DOHH2 (cell line): ENCODE results near the gene TNFRSF11A.

Experiments used
- H3F3A ChIP-seq: fragments of 200-600 bp; sonication (generic), shearing (Covaris generic); 2 replicates; pipeline ENCODE4 v1.6.0; 2016; ENCODE audit warnings: antibody characterized with exemption, mild to moderate bottlenecking; ENCODE audit not compliant: control insufficient read depth, insufficient read depth
- H3K27ac ChIP-seq: fragments of 200-600 bp; sonication (generic); 2 replicates; pipeline ENCODE4 v1.5.1; 2014; ENCODE audit warnings: low read depth, mild to moderate bottlenecking, low read length, moderate library complexity
- H3K27me3 ChIP-seq: fragments of 200-600 bp; sonication (generic); 2 replicates; pipeline ENCODE4 v1.6.1; 2014; ENCODE audit warnings: mild to moderate bottlenecking, low read length, mixed read lengths; ENCODE audit not compliant: control insufficient read depth
- H3K36me3 ChIP-seq: fragments of 200-600 bp; sonication (generic); 2 replicates; pipeline ENCODE4 v1.6.1; 2014; ENCODE audit warnings: mild to moderate bottlenecking, low read length, moderate library complexity, mixed read lengths; ENCODE audit not compliant: control insufficient read depth
- H3K4me1 ChIP-seq: fragments of 200-600 bp; sonication (generic); 2 replicates; pipeline ENCODE4 v1.6.1; 2014; ENCODE audit warnings: mild to moderate bottlenecking, low read length, mixed read lengths; ENCODE audit not compliant: control insufficient read depth
- H3K4me2 ChIP-seq: fragments of 200-600 bp; sonication (generic); 2 replicates; pipeline ENCODE4 v1.6.0; 2014; ENCODE audit warnings: mild to moderate bottlenecking, low read length, moderate library complexity
- H3K4me3 ChIP-seq: fragments of 200-600 bp; sonication (generic); 2 replicates; pipeline ENCODE4 v1.5.1; 2014; ENCODE audit warnings: mild to moderate bottlenecking, low read length, mixed read lengths
- H3K79me2 ChIP-seq: fragments of 200-600 bp; sonication (generic); 2 replicates; pipeline ENCODE4 v1.6.1; 2014; ENCODE audit warnings: mild to moderate bottlenecking, low read length, mixed read lengths; ENCODE audit not compliant: control insufficient read depth
- H3K9me2 ChIP-seq: fragments of 200-600 bp; sonication (generic); replicated peaks from 2 replicates; pipeline ENCODE4 v1.6.1; 2014; ENCODE audit warnings: mild to moderate bottlenecking, low read length, mixed read lengths; ENCODE audit not compliant: control insufficient read depth
- H3K9me3 ChIP-seq: fragments of 200-600 bp; sonication (generic); 2 replicates; pipeline ENCODE4 v1.6.1; 2014; ENCODE audit warnings: antibody characterized with exemption, low read length, mixed read lengths; ENCODE audit not compliant: control insufficient read depth, insufficient read depth
- H4K20me1 ChIP-seq: fragments of 200-600 bp; sonication (generic); 2 replicates; pipeline ENCODE4 v1.6.0; 2014; ENCODE audit warnings: low read depth, mild to moderate bottlenecking, antibody characterized with exemption, low read length, moderate library complexity; ENCODE audit not compliant: control insufficient read depth, insufficient read depth
- EZH2phosphoT487 ChIP-seq: fragments of 200-600 bp; sonication (generic); IDR thresholded peaks from 2 replicates; pipeline ENCODE4 v1.6.1; 2017; ENCODE audit warnings: borderline replicate concordance, mild to moderate bottlenecking, antibody characterized with exemption, low read length, moderate library complexity, mixed read lengths
- TF ChIP-seq, protein P1 (sequence below): fragments of 200-600 bp; sonication (generic); IDR thresholded peaks from one replicate; pipeline ENCODE4 v1.5.1; 2014; ENCODE audit warnings: antibody characterized with exemption, mild to moderate bottlenecking, low read depth, low read length; ENCODE audit not compliant: poor library complexity, severe bottlenecking

The TNFRSF11A gene

DNA sequence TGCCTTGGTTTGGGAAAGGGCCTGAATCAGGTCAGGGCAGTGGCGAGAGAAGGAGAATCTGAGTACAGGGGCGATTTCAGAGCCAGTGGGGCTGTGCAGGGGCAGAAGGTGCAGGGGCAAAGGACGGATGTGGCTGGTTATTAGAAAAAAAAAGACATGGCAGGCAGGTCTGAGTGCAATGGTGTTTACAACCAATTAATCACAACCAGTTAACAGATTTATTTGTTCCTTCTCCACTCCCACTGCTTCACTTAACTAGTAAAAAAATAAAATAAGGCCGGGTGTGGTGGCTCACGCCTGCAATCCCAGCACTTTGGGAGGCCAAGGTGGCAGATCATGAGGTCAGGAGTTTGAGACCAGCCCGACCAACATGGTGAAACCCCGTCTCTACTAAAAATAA, 5.5 kb downstream of the TNFRSF11A start:
- no peaks in the 10 kb centered on the region for H3K9me3 ChIP-seq
- no peaks in the 10 kb centered on the region for H4K20me1 ChIP-seq
- H3K9me2 ChIP-seq: no peaks in the 10 kb centered on the region
- TF ChIP-seq EZH2phosphoT487: no peak
- TF ChIP-seq, protein P1, sequence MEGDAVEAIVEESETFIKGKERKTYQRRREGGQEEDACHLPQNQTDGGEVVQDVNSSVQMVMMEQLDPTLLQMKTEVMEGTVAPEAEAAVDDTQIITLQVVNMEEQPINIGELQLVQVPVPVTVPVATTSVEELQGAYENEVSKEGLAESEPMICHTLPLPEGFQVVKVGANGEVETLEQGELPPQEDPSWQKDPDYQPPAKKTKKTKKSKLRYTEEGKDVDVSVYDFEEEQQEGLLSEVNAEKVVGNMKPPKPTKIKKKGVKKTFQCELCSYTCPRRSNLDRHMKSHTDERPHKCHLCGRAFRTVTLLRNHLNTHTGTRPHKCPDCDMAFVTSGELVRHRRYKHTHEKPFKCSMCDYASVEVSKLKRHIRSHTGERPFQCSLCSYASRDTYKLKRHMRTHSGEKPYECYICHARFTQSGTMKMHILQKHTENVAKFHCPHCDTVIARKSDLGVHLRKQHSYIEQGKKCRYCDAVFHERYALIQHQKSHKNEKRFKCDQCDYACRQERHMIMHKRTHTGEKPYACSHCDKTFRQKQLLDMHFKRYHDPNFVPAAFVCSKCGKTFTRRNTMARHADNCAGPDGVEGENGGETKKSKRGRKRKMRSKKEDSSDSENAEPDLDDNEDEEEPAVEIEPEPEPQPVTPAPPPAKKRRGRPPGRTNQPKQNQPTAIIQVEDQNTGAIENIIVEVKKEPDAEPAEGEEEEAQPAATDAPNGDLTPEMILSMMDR: no peak
- no peaks in the 10 kb centered on the region for H3K36me3 ChIP-seq
- H3K4me1 ChIP-seq: peaks cover 15% of the 10 kb centered on the region
- peaks cover 16% of the 10 kb centered on the region for H3K27me3 ChIP-seq
- H3K4me2 ChIP-seq: no peak overlapping the region
- H3K27ac ChIP-seq: no peak overlapping the region
- no peaks in the 10 kb centered on the region for H3F3A ChIP-seq
- no peaks in the 10 kb centered on the region for H3K79me2 ChIP-seq
- no peak overlapping the region for H3K4me3 ChIP-seq

DNA sequence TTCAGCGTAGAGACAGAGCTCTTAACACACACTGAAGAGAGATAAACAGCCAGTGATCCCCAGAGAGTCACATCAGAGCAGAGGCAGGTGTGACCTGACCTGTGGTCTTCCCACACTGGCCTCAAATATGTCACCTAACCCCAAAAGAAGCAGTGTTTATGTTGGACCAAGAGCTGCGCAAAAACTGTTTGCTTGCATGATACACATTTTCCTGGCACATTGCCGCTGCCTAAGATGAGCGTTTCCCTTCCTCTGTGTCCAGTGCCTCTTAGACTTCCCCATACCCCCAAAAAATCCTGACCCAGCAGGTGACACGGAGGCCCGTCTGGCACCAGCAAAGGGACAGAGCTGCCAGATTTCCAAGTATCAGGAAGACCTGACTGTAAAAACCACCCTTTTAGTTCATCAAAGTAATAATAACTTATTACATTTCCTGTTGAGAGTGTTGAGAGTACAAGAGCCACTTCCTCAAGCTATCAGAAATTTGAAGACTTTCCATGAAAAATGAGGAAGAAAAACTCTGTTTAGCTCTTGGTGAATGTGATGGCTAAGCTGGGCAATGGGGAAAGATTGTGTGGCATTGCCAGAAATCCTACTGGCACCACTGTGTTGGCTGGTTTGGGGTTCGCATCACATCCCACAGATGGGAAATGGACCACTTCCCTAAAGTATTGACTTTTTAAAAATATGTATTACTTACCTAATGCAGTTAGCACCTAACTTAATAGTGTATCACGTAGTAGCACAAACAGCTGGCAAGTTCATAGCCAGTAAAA, 6.7 kb downstream of the TNFRSF11A start:
- no peak overlapping the region for H3K4me2 ChIP-seq
- no peak overlapping the region for H3K27ac ChIP-seq
- no peaks in the 10 kb centered on the region for H4K20me1 ChIP-seq
- no peaks in the 10 kb centered on the region for H3K79me2 ChIP-seq
- H3K36me3 ChIP-seq: no peaks in the 10 kb centered on the region
- peaks cover 12% of the 10 kb centered on the region for H3K4me1 ChIP-seq
- no peaks in the 10 kb centered on the region for H3K9me2 ChIP-seq
- H3F3A ChIP-seq: no peaks in the 10 kb centered on the region
- no peaks in the 10 kb centered on the region for H3K9me3 ChIP-seq
- no peak for TF ChIP-seq EZH2phosphoT487
- TF ChIP-seq, protein P1: no peak
- peaks cover 10% of the 10 kb centered on the region for H3K27me3 ChIP-seq
- H3K4me3 ChIP-seq: no peak overlapping the region

DNA sequence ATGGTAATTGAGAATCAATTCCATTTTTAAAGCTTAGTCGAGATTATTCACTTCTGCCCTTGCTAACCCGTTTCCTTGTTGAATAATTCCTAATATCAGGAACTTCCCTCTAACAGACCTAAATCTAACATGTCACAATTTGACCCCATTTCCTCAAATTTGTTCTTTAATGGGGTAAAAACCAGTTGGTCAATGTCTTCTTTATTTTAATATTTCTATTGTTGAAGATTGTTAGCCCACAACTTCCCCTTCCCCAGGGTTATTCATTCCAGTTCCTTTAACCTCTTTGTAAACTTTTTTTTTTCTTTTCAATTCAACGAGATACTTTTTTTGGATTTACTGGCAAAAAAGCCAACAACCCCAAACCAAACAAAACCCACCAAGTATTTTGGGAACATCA, 7.3 kb downstream of the TNFRSF11A start:
- no peaks in the 10 kb centered on the region for H3F3A ChIP-seq
- no peaks in the 10 kb centered on the region for H3K79me2 ChIP-seq
- H3K4me3 ChIP-seq: no peak overlapping the region
- H3K27me3 ChIP-seq: peaks cover 5% of the 10 kb centered on the region; the same call in 1 of the 2 replicates
- no peak overlapping the region for H3K4me2 ChIP-seq
- no peak for TF ChIP-seq EZH2phosphoT487
- TF ChIP-seq, protein P1: no peak
- H4K20me1 ChIP-seq: no peaks in the 10 kb centered on the region
- peaks cover 12% of the 10 kb centered on the region for H3K4me1 ChIP-seq
- no peaks in the 10 kb centered on the region for H3K9me2 ChIP-seq
- no peaks in the 10 kb centered on the region for H3K36me3 ChIP-seq
- no peaks in the 10 kb centered on the region for H3K9me3 ChIP-seq
- H3K27ac ChIP-seq: no peak overlapping the region
